ENCODE data around the gene GCH1.
"Not testable (repeated sequence)": the region's sequence is repeated elsewhere in the genome, so short reads cannot be mapped to it uniquely, and the experiment has no call there.

The GCH1 gene

GRCh38 chr14:54804538-54805041, 98.0 kb downstream of the GCH1 start:
- TF ChIP-seq CTCF (IDR thresholded peaks at IDR 0.05; ENCODE audit: low read depth, low read length), result no peak
- in situ Hi-C loops (cut with HindIII; ENCODE audit: low sequenced_read_pairs), result no loop called here
- no peak overlapping the region for H3K4me3 ChIP-seq (ENCODE audit: low read depth, low read length)
- no peak for DNase-seq (ENCODE audit: low read depth, low spot score)

GRCh38 chr14:54803926-54804537, 98.6 kb downstream of the GCH1 start:
- in situ Hi-C loops (cut with HindIII; ENCODE audit: low sequenced_read_pairs), result no loop called here
- no peak overlapping the region for H3K4me3 ChIP-seq (ENCODE audit: low read depth, low read length)
- TF ChIP-seq CTCF (IDR thresholded peaks at IDR 0.05; ENCODE audit: low read depth, low read length), result no peak
- no peak for DNase-seq (ENCODE audit: low read depth, low spot score)

- no peak overlapping the region for H3K4me3 ChIP-seq (ENCODE audit: low read depth, low read length)
- no peak for TF ChIP-seq CTCF (IDR thresholded peaks at IDR 0.05; ENCODE audit: low read depth, low read length)
- in situ Hi-C loops (cut with HindIII; ENCODE audit: low sequenced_read_pairs), result no loop called here
- no peak for DNase-seq (ENCODE audit: low read depth, low spot score)
Observed at GRCh38 chr14:54803396-54803795, 99.2 kb downstream of the GCH1 start.

DNA sequence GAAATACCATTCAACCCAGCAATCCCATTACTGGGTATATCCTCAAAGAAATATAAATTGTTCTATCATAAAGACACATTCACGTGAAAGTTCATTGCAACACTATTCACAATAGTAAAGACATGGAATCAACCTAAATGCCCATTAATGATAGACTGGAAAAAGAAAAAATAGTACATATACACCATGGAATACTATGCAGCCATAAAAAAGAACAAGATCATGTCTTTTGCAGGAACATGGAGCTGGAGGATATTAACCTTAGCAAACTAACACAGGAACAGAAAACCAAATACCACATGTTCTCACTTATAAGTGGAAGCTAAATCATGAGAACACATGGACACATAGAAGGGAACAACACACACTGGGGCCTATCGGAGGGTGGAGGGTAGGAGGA, 101.1 kb downstream of the GCH1 start:
- in situ Hi-C loops (cut with HindIII; ENCODE audit: low sequenced_read_pairs); DNase-seq (ENCODE audit: low read depth, low spot score); H3K4me3 ChIP-seq (ENCODE audit: low read depth, low read length): not testable (repeated sequence)

GRCh38 chr14:54798465-54799124, 104.0 kb downstream of the GCH1 start:
- in situ Hi-C loops (cut with HindIII; ENCODE audit: low sequenced_read_pairs), result no loop called here
- DNase-seq (ENCODE audit: low read depth, low spot score), result no peak
- no peak overlapping the region for H3K4me3 ChIP-seq (ENCODE audit: low read depth, low read length)
- TF ChIP-seq CTCF (IDR thresholded peaks at IDR 0.05; ENCODE audit: low read depth, low read length), result no peak

GRCh38 chr14:54797986-54798385, 104.6 kb downstream of the GCH1 start:
- H3K4me3 ChIP-seq (ENCODE audit: low read depth, low read length), result no peak overlapping the region
- TF ChIP-seq CTCF (IDR thresholded peaks at IDR 0.05; ENCODE audit: low read depth, low read length), result no peak
- DNase-seq (ENCODE audit: low read depth, low spot score), result no peak
- in situ Hi-C loops (cut with HindIII; ENCODE audit: low sequenced_read_pairs), result no loop called here

DNA sequence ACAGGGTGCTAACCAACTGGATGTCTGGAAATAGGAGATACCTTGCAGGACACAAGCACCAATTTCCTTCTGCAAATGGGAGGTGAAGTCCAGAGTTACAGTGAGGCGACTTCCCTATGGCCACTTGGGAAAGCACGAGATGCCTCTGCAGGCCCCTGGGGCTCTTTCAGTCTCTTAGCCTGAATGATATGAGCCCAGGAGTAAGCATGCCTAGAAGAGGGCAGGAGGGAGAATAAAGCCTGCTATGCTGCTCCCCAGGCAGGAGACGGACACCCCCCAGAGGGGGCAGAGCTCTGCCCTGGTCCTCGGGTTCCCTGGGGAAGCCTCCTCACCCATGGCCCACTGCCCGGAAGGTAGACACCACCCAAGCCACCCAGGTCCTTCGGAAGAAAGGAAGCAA, 105.1 kb downstream of the GCH1 start:
- H3K4me3 ChIP-seq (ENCODE audit: low read depth, low read length), result no peak overlapping the region
- DNase-seq (ENCODE audit: low read depth, low spot score), result no peak
- in situ Hi-C loops (cut with HindIII; ENCODE audit: low sequenced_read_pairs), result no loop called here
- no peak for TF ChIP-seq CTCF (IDR thresholded peaks at IDR 0.05; ENCODE audit: low read depth, low read length)

All from astrocyte of the spinal cord (primary cell).